GM10248 (cell line): ENCODE measurements around the gene PROB1.

Experiments
- CTCF ChIA-PET: fragments of 300-600 bp; sonication (Branson Sonifier 250); formaldehyde crosslinking; extraction: SDS; loops from one replicate; lab custom pipeline; 2021; ENCODE audit warnings: antibody characterized with exemption; lab: Yijun Ruan, JAX
- POLR2A ChIA-PET: fragments of 350-650 bp; sonication (Branson Sonifier 250); formaldehyde crosslinking; extraction: SDS; loops from one replicate; lab custom pipeline; 2020; ENCODE audit warnings: antibody characterized with exemption; lab: Yijun Ruan, JAX
- DNase-seq: peaks from one replicate; pipeline ENCODE4 v3.0.0; 2012; ENCODE audit errors: extremely low spot score
- CTCF ChIP-seq: IDR thresholded peaks from 2 replicates; pipeline ENCODE4 v1.5.1; 2012; ENCODE audit warnings: mild to moderate bottlenecking, low read depth; ENCODE audit errors: extremely low read depth, missing control alignments, control extremely low read depth

Gene PROB1

DNA sequence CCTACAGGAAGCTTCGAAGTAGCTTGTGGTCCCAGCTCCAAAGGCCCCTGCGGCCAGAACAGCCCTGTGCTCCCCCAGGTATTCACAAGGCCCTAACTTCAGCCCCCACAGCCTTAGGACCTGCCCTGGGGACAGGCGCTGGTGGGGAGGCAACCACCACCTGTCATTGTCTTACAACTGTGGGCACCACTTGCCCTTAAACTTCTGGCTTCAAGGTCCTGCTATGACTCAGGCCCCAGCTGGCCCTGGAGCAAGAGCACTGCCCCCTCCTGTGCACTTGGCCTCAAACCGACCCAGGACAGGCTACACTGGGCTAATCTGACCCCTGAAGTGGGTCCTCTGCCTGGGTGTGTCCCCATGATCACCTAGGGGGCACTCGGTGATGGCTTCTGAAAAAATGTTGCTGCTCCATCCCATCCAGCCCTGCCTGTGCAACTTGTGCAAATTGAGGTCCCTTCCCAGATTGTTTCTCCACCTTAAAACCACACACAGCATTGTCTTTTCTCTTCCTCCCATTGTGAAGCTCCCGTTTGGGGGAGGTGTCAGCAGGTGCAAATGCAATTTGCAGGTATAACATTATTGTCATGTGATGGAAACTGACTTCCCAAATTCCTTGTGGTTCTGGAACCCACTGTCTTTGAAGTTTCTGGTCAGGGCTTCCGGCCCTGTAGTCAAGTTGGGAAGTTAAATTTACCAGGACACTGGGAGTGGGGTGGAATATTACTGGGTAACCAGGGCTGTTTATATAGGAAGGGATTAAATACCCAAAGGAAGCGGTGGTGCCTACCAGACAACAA lies 1.1 kb upstream of the PROB1 start:
- peak; percentile 29 for DNase-seq
- no peak for TF ChIP-seq CTCF
- POLR2A ChIA-PET, result interaction anchor here (0.6 to 1.0 kb wide), 2 partner anchors 8 to 62 kb away, joined by 3 to 5 read pairs; no protein-coding TSS in a partner anchor
- CTCF ChIA-PET, result interaction anchor here (0.9 to 2.5 kb wide), 10 partner anchors 8 to 145 kb away, joined by 3 to 11 read pairs (median 4); partner anchors contain the start of gene SPATA24

DNA sequence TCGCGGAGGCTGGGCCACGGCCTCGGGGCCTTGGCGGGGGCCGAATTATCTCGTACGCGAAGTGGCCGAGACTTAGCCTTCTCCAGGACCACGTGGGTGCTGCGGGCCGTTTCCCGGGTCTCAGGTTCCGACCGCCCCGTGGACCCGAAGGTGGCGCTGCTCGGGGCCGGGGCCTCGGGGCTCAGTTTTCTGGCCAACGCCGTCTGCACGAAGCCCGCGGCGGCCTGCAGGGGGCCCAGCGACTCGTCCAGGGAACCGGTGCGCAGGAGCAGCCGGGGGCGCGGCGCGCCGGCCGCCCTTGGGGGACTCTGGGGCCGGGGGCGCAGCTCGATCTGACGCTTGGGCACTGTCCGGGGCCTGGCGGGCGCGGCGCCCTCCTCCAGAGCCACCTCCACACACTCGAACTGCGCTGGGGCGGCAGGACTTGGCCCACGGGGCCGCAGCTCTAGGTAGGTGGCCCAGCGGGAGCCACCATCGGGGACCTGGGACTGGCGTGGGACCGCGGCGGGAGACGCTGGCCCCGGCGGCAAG lies 716 bp downstream of the PROB1 start:
- CTCF ChIA-PET, result interaction anchor here (1.1 to 3.3 kb wide), 5 partner anchors 10 to 120 kb away, joined by 3 to 10 read pairs (median 5); partner anchors contain the start of gene SPATA24
- DNase-seq, result peak; percentile 63
- peak; percentile 77 for TF ChIP-seq CTCF
- POLR2A ChIA-PET, result interaction anchor here (1.2 kb wide), 1 partner anchor 52 kb away, joined by 3 read pairs; the partner anchor contains the start of gene PAIP2

GRCh38 chr5:139393497-139394122 lies 1.3 kb downstream of the PROB1 start:
- ChIA-PET CTCF (interaction anchor here (1.1 to 3.3 kb wide), 7 partner anchors 9 to 120 kb away, joined by 3 to 31 read pairs (median 8); partner anchors contain the start of gene SPATA24), POLR2A (interaction anchor here (0.8 to 2.2 kb wide), 3 partner anchors 52 to 117 kb away, joined by 3 to 5 read pairs (median 3); partner anchors contain the start of genes MATR3 and PAIP2)
- peak; percentile 36 for DNase-seq
- no peak for TF ChIP-seq CTCF

- CTCF ChIA-PET, result interaction anchor here (1.1 to 3.7 kb wide), 9 partner anchors 10 to 124 kb away, joined by 3 to 31 read pairs (median 9); partner anchors contain the start of genes PAIP2 and SPATA24
- TF ChIP-seq CTCF, result peak; percentile 94
- peak; percentile 88 for DNase-seq
- POLR2A ChIA-PET, result interaction anchor here (0.8 to 2.2 kb wide), 2 partner anchors 99 to 117 kb away, joined by 3 to 5 read pairs; partner anchors contain the start of gene MATR3
These were observed 2.0 kb downstream of the PROB1 start for GRCh38 chr5:139392678-139393496.

GRCh38 chr5:139392324-139392677 lies 2.6 kb downstream of the PROB1 start:
- no peak for TF ChIP-seq CTCF

More at GRCh38 chr5:139392324-139392677, 2.6 kb downstream of the PROB1 start:
- POLR2A ChIA-PET, result interaction anchor here (0.8 to 2.2 kb wide), 3 partner anchors 12 to 116 kb away, joined by 3 to 5 read pairs (median 4); partner anchors contain the start of genes MATR3 and SPATA24
- CTCF ChIA-PET, result interaction anchor here (1.2 to 3.7 kb wide), 8 partner anchors 10 to 124 kb away, joined by 3 to 31 read pairs (median 10); partner anchors contain the start of genes PAIP2 and SPATA24
- no peak for DNase-seq
